NCI-H446 (cell line): ENCODE results near the gene CEP20.
"Not testable (repeated sequence)": the region's sequence is repeated elsewhere in the genome, so short reads cannot be mapped to it uniquely, and the experiment has no call there.

Experiments
- DNase-seq, 2 experiments: peaks; one replicate each; lab custom pipeline; 2025; lab: John Stamatoyannopoulos, UW

CEP20 gene, protein sequence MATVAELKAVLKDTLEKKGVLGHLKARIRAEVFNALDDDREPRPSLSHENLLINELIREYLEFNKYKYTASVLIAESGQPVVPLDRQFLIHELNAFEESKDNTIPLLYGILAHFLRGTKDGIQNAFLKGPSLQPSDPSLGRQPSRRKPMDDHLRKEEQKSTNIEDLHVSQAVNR

GRCh38 chr16:15888072-15888976 lies at the start of gene CEP20:
TSS of gene CEP20 (minus strand) at chr16:15888603. CDS start at chr16:15888585, 18 bp downstream.
- DNase-seq = peak; percentile 97 to 98

GRCh38 chr16:15936809-15937208 lies 48.4 kb upstream of the CEP20 start:
- DNase-seq = not testable (repeated sequence)

- DNase-seq = no peak
Observed at GRCh38 chr16:15934991-15935390, 46.6 kb upstream of the CEP20 start.

DNA sequence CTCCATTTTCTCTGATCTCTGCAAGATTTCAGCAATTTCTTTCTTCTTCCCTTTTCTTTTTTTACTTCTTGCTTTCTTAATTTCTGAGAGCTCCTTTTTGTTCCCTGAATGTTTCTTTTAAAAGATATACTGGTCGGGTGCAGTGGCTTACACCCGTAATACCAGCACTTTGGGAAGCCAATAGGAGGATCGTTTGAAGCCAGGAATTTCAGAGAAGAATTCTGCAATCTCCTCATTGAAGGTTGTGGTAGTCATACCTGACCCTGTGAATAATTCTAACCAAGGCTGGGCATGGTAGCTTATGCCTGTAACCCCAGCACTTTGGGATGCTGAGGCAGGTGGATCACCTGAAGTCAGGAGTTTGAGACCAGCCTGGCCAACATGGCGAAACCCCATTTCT lies 45.4 kb upstream of the CEP20 start:
- DNase-seq = no peak

GRCh38 chr16:15932939-15933338 lies 44.5 kb upstream of the CEP20 start:
- no peak for DNase-seq

GRCh38 chr16:15928261-15929104 lies 40.1 kb upstream of the CEP20 start:
- DNase-seq = no peak

DNA sequence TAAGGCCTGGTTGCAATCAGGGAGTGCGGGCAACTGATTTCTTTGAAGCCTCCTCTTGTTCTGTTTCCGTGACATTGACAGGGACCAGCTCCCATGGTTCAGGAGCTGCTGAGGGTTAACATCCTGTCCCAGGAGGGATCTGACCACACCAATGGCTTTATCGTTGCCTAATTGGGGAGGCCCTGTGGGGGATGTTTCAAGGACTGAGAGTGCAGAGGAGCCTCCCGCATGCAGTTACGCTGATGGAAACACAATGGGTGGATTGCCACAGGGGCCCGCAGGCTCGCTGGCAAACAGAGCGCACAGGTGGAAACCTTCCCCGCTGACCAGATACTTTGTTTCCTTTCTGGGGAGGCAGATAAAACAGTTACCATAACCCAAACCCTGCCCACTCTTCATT lies 37.2 kb upstream of the CEP20 start:
- DNase-seq = no peak

GRCh38 chr16:15924996-15925395 lies 36.6 kb upstream of the CEP20 start:
- no peak for DNase-seq

DNA sequence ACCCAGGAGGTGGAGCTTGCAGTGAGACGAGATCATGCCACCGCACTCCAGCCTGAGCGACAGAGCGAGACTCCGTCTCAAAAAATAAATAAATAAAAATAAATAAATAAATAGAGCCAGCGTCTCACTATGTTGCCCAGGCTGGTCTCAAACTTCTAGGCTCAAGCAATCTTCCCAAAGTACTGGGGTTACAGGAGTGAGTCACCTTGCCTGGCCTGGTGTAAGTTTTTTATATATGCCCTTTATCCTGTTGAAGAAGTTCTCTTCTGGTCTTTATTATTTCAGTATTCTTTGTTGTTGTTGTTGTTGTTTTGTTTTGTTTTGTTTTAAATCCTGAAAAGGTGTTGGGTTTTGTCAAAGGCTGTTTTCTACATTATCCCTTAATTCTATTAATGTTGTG lies 30.9 kb upstream of the CEP20 start:
- no peak for DNase-seq

DNA sequence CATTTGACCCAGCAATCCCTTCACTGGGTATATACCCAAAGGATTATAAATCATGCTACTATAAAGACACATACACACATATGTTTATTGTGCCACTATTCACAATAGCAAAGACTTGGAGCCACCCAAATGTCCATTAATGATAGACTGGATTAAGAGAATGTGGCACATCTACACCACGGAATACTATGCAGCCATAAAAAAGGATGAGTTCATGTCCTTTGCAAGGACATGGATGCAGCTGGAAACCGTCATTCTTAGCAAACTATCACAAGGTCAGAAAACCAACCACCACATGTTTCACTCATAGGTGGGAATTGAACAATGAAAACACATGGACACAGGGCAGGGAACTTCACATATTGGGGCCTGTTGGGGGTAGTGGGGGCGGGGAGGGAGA lies 29.9 kb upstream of the CEP20 start:
- not testable (repeated sequence) for DNase-seq

DNA sequence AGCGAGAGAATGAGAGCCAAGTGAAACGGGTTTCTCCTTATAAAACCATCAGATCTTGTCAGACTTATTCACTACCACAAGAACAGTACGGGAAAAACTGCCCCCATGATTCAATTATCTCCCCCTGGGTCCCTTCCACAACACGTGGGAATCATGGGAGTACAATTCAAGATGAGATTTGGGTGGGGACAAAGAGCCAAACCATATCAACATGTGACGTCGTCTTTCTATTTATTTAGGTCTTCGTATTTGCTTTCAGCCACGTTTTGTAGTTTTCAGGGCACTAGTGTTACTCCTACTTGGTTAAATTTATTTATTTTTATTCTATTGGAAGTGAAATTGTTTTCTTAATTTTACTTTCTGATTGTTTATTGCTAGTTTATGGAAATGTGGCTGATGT lies 27.9 kb upstream of the CEP20 start:
- no peak for DNase-seq

- no peak for DNase-seq
Observed at GRCh38 chr16:15915555-15916081, 27.2 kb upstream of the CEP20 start.

DNA sequence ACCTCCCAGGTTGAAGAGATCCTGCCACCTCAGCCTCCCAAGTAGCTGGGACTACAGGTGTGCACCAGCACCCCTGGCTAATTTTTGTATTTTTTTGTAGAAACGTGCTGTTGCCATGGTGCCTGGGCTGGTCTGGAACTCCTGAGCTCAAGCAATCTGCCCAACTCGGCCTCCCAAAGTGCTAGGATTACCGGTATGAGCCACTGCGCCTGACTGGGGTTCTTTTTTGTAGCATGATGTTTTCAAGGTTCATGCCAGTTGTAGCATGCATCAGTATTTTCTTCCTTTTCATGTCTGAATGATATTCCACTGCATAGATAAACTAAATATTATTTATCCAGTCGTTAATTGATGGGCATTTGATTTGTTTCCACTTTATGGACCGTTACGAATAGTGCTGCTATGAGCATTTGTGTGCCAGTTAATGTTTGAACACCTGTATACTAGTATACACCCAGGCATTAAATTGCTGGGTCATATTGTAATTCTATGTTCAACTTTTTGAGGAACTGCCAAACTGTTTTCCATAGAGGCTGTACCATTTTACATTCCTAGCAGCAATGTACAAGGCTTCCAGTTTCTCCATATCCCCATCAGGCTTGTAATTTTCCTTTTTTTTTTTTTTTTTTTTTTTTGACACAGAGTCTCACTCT lies 24.8 kb upstream of the CEP20 start:
- DNase-seq = no peak

GRCh38 chr16:15911198-15911597 lies 22.8 kb upstream of the CEP20 start:
- no peak for DNase-seq

GRCh38 chr16:15907863-15908478 lies 19.6 kb upstream of the CEP20 start:
- peak; percentile 13 to 54 for DNase-seq

DNA sequence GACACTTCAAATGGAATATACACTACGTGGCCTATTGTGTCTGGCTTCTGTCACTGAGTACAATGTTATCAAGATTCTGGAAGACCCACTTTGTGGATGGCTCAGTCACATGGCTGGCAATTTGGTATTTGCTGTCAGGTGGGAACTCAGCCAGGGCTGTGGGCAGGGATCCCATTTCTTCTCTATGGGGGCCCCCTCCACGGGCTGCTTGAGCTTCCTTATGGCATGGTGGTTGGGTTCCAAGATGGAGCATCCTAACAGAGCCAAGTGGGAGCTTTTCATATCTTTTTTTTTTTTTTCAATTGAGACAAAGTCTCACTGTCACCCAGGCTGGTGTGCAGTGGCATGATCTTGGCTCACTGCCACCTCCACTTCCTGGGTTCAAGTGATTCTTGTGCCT lies 18.0 kb upstream of the CEP20 start:
- DNase-seq = no peak

DNA sequence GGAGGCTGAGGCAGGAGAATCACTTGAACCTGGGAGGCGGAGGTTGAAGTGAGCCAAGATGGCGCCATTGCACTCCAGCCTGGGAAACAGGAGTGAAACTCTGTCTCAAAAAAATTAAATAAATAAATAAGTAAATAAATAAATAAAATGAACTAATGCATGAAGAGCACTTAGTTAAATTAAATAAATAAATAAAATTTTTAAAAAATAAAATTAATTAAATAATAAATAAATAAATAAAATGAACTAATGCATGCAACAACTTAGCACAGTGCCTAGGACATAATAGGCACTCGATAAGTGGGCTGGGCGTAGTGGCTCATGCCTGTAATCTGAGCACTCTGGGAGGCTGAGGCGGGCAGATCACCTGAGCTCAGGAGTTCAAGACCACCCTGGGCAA lies 15.6 kb upstream of the CEP20 start:
- no peak for DNase-seq

- no peak for DNase-seq
Observed at GRCh38 chr16:15900901-15901500, 12.6 kb upstream of the CEP20 start.

DNA sequence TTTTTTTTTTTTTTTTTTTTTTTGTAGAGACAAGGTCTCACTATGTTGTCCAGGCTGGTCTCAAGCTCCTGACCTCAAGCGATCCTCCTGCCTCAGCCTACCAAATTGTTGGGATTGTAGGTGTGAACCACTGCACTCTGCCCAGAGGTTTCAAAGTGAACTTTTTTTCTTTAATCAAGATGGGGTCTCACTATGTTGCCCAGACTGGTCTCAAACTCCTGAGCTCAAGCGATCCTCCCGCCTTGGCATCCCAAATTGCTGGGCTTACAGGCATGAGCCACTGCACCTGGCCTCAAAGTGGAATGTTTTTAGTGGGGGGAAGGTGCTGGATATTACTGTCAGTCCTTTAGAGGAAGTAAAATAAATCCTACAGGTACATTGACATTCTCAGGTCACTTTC lies 12.0 kb upstream of the CEP20 start:
- no peak for DNase-seq

DNA sequence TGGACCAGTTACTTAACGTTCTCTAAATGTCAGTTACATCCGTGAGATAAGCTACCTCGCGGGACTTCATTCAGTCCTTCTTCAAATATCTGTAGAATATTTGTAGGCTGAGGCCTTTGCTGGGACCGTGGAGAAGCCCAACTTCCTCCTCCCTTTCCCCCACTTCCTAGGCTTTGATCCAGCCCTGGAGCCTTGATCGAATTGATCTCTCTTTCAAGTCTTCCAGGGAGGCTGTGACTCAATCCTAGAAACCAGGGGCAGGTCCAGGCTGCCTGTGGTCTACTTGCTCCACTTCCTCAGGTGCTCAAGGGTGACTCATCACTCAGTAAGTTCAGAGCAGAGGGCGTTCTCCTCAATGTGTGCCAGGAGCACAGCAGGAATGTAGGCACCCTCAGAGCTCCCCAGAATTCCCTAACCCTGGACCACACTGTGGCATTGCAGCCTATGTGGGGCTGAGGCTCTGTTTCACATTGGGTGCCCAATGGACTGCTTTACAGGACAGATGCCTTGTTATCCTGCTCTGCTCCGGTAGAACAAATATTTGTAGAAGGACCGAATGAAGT lies 11.2 kb upstream of the CEP20 start:
- no peak for DNase-seq

- no peak for DNase-seq
Observed at GRCh38 chr16:15898654-15899053, 10.3 kb upstream of the CEP20 start.
